HEK293 (cell line): ENCODE measurements around the gene PRKAG2.
"Not testable (repeated sequence)": the region's sequence is repeated elsewhere in the genome, so short reads cannot be mapped to it uniquely, and the experiment has no call there.

Experiments
- CTCF ChIA-PET: fragments of 350-600 bp; formaldehyde crosslinking; extraction: SDS; loops from one replicate; lab custom pipeline; 2021; ENCODE audit warnings: antibody characterized with exemption; lab: Yijun Ruan, JAX
- POLR2A ChIA-PET: fragments of 300-600 bp; formaldehyde crosslinking; extraction: SDS; loops from one replicate; lab custom pipeline; 2020; ENCODE audit warnings: antibody characterized with exemption, inconsistent platforms; lab: Yijun Ruan, JAX
- H3K27ac ChIP-seq: fragments of 200-500 bp; sonication (Bioruptor generic); 2 replicates; pipeline ENCODE4 v1.5.1; 2014; ENCODE audit warnings: low read depth, low read length, control low read depth, inconsistent platforms; ENCODE audit errors: extremely low read depth
- H3K36me3 ChIP-seq, 2 experiments: fragments of 200-500 bp in 1 of 2; sonication (Bioruptor generic) in 1 of 2; 1 replicate in 1 of 2; 2 replicates in 1 of 2; pipeline ENCODE4 v1.5.1; 2014 to 2017; ENCODE audit warnings: inconsistent platforms in 2 of 2, low read length in 2 of 2; ENCODE audit not compliant: control insufficient read depth in 2 of 2, insufficient read depth in 1 of 2
- H3K4me1 ChIP-seq: fragments of 200-500 bp; sonication (Bioruptor generic); 2 replicates; pipeline ENCODE4 v1.5.1; 2014; ENCODE audit warnings: mild to moderate bottlenecking, low read length, inconsistent platforms; ENCODE audit not compliant: control insufficient read depth, insufficient read depth
- H3K4me3 ChIP-seq: 2 replicates; pipeline ENCODE4 v1.5.1; 2011; ENCODE audit warnings: low read depth, mild to moderate bottlenecking, control low read depth, low read length, moderate library complexity
- H3K9me3 ChIP-seq: fragments of 200-500 bp; sonication (Bioruptor generic); 2 replicates; pipeline ENCODE4 v1.5.1; 2014; ENCODE audit warnings: low read depth, low read length, inconsistent platforms; ENCODE audit not compliant: control insufficient read depth, insufficient read depth
- HOXC10 ChIP-seq: sonication (generic); formaldehyde crosslinking; IDR thresholded peaks from 2 replicates; pipeline ENCODE4 v1.8.1; 2023; ENCODE audit warnings: mild to moderate bottlenecking, missing genetic modification reagents
- KLF10 ChIP-seq: fragments of 450-650 bp; IDR thresholded peaks from 2 replicates; pipeline ENCODE4 v1.5.1; 2018; ENCODE audit warnings: missing biosample characterization, mild to moderate bottlenecking, missing genetic modification characterization
- KLF17 ChIP-seq: fragments of 450-650 bp; formaldehyde crosslinking; IDR thresholded peaks from 2 replicates; pipeline ENCODE4 v1.5.1; 2016; ENCODE audit warnings: missing biosample characterization, missing genetic modification characterization
- KLF8 ChIP-seq: fragments of 450-650 bp; formaldehyde crosslinking; IDR thresholded peaks from 2 replicates; pipeline ENCODE4 v1.5.1; 2016; ENCODE audit warnings: missing biosample characterization, missing genetic modification characterization
- MEIS1 ChIP-seq: sonication (generic); formaldehyde crosslinking; IDR thresholded peaks from 2 replicates; pipeline ENCODE4 v1.8.1; 2022; ENCODE audit warnings: missing genetic modification reagents, mild to moderate bottlenecking, borderline replicate concordance
- ZBTB1 ChIP-seq: fragments of 450-650 bp; formaldehyde crosslinking; IDR thresholded peaks from 2 replicates; pipeline ENCODE4 v1.5.1; 2016; ENCODE audit warnings: missing biosample characterization, missing genetic modification characterization
- ZBTB20 ChIP-seq: fragments of 450-650 bp; formaldehyde crosslinking; IDR thresholded peaks from 2 replicates; pipeline ENCODE4 v1.5.1; 2016; ENCODE audit warnings: missing biosample characterization, missing genetic modification characterization
- ZNF155 ChIP-seq: fragments of 450-650 bp; formaldehyde crosslinking; IDR thresholded peaks from 2 replicates; pipeline ENCODE4 v1.5.1; 2016; ENCODE audit warnings: missing biosample characterization, missing genetic modification characterization
- ZNF157 ChIP-seq: fragments of 450-650 bp; formaldehyde crosslinking; IDR thresholded peaks from 2 replicates; pipeline ENCODE4 v1.5.1; 2016; ENCODE audit warnings: missing biosample characterization, missing genetic modification characterization
- ZNF174 ChIP-seq: fragments of 450-650 bp; formaldehyde crosslinking; IDR thresholded peaks from 2 replicates; pipeline ENCODE4 v1.5.0; 2017; ENCODE audit warnings: missing biosample characterization, mild to moderate bottlenecking, missing genetic modification characterization
- ZNF202 ChIP-seq: fragments of 450-650 bp; formaldehyde crosslinking; IDR thresholded peaks from 2 replicates; pipeline ENCODE4 v1.5.1; 2016; ENCODE audit warnings: missing biosample characterization, missing genetic modification characterization, borderline replicate concordance
- ZNF366 ChIP-seq: fragments of 450-650 bp; formaldehyde crosslinking; conservative IDR thresholded peaks from 2 replicates; pipeline ENCODE4 v1.5.1; 2016; ENCODE audit warnings: missing biosample characterization, missing genetic modification characterization
- ZNF514 ChIP-seq: fragments of 450-650 bp; formaldehyde crosslinking; IDR thresholded peaks from 2 replicates; pipeline ENCODE4 v1.5.1; 2016; ENCODE audit warnings: missing biosample characterization, missing genetic modification characterization
- ZNF529 ChIP-seq: fragments of 450-650 bp; formaldehyde crosslinking; IDR thresholded peaks from 2 replicates; pipeline ENCODE4 v1.5.1; 2017; ENCODE audit warnings: missing genetic modification characterization, missing biosample characterization; ENCODE audit not compliant: insufficient replicate concordance
- ZNF654 ChIP-seq: fragments of 450-650 bp; formaldehyde crosslinking; IDR thresholded peaks from 2 replicates; pipeline ENCODE4 v1.5.1; 2016; ENCODE audit warnings: low read depth, missing biosample characterization, missing genetic modification characterization
- TF ChIP-seq, protein P1 (sequence below): fragments of 450-650 bp; formaldehyde crosslinking; IDR thresholded peaks from 2 replicates; pipeline ENCODE4 v1.5.1; 2016; ENCODE audit warnings: missing biosample characterization, missing genetic modification characterization

PRKAG2 gene

DNA sequence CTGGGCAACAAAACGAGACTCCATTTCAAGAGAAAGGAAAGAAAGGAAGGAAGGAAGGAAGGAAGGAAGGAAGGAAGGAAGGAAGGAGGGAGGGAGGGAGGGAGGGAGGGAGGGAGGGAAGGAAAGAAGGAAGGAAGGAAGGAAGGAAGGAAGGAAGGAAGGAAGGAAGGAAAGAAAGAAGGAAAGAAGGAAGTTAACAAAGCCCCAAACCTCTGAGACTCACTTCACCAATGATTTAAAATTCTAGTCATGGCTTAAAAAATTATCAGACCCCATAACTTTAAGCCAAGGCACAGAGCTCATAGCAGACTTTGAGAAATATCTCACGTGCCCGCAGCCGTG is 94.7 kb downstream of the PRKAG2 start:
- H3K27ac ChIP-seq, H3K9me3 ChIP-seq, H3K4me3 ChIP-seq, H3K4me1 ChIP-seq: not testable (repeated sequence)
- CTCF ChIA-PET = interaction anchor here (0.5 to 3.0 kb wide), 40 partner anchors 10 to 1956 kb away, joined by 3 to 37 read pairs (median 3); no protein-coding TSS in a partner anchor
- TF ChIP-seq ZNF366 = peak; percentile 60
- TF ChIP-seq, all 188 proteins: peak for 1; not testable (repeated sequence) for 187
- H3K36me3 ChIP-seq = not testable (repeated sequence)
- POLR2A ChIA-PET = interaction anchor here (1.0 to 1.4 kb wide), 2 partner anchors 55 to 263 kb away, joined by 3 read pairs; partner anchors contain the start of gene RHEB

DNA sequence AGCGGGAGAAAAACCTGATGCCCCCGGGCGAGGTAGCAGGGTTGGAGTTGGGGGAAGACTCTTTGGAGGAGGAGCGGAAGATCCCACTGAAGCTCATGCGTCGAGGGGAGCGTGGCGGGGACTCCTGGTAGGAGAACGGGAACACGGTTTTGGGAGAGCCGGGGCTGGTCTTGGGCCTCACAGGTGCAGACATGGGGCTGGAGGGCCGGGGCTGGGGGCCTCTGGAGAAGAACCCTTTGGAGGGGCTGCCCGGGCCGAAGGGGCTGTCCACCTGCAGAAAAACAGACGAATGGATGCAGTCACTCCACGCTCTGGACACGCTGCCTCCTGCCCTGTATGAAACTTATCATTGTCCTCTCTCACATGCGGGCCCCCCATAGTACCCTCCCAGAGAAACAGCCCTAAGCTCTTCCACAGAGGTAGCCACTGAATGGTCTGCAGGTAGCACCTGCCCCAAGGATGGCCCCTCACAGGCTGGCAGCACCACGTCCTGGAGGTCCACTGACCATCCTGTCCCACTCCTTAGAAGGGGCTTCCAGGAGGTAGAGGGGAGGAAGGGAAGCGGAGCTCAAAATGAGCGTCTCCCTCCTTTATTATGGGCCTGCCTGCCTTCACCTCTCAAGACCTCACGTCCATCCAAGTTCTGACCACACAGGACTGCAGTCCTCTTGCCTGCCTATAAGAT is 95.6 kb downstream of the PRKAG2 start:
- H3K27ac ChIP-seq = no peak overlapping the region
- TF ChIP-seq, protein P1, sequence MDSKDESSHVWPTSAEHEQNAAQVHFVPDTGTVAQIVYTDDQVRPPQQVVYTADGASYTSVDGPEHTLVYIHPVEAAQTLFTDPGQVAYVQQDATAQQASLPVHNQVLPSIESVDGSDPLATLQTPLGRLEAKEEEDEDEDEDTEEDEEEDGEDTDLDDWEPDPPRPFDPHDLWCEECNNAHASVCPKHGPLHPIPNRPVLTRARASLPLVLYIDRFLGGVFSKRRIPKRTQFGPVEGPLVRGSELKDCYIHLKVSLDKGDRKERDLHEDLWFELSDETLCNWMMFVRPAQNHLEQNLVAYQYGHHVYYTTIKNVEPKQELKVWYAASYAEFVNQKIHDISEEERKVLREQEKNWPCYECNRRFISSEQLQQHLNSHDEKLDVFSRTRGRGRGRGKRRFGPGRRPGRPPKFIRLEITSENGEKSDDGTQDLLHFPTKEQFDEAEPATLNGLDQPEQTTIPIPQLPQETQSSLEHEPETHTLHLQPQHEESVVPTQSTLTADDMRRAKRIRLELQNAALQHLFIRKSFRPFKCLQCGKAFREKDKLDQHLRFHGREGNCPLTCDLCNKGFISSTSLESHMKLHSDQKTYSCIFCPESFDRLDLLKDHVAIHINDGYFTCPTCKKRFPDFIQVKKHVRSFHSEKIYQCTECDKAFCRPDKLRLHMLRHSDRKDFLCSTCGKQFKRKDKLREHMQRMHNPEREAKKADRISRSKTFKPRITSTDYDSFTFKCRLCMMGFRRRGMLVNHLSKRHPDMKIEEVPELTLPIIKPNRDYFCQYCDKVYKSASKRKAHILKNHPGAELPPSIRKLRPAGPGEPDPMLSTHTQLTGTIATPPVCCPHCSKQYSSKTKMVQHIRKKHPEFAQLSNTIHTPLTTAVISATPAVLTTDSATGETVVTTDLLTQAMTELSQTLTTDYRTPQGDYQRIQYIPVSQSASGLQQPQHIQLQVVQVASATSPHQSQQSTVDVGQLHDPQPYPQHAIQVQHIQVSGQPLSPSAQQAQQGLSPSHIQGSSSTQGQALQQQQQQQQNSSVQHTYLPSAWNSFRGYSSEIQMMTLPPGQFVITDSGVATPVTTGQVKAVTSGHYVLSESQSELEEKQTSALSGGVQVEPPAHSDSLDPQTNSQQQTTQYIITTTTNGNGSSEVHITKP (tag by site-specific recombination) = 0 out of 2 replicates have a peak, but pooled peaks have one; percentile 8
- TF ChIP-seq ZNF514 (tag by site-specific recombination) = no peak
- CTCF ChIA-PET = interaction anchor here (0.7 to 3.0 kb wide), 11 partner anchors 10 to 466 kb away, joined by 3 to 31 read pairs (median 6); no protein-coding TSS in a partner anchor

DNA sequence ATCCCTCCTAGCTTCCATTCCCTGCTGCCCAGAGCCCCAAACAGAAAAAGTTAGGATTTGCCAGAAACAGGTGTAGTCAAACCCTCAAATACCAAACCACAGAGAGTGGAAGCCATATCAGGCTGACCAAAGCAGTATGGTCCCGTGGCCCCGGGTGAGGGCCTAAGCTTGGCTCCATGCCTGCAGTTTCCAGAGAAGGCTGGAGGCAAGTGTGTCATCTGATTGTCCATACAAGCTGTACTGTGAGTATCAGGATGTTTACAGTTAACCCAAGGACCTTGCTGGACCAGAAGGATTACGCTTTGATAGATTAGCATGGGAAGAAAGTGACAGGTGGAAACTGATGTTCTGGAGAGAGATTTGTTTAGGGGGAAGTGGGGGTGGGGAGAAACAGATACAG is 96.3 kb downstream of the PRKAG2 start:
- ChIA-PET CTCF (no interaction called here), POLR2A (no interaction called here)
- no peak overlapping the region for H3K4me3 ChIP-seq
- H3K4me1 ChIP-seq = no peaks in the 10 kb centered on the region
- H3K36me3 ChIP-seq = peaks cover 0 to 4% of the 10 kb centered on the region in 2 experiments; a peak in 1 of 3 replicates
- no peaks in the 10 kb centered on the region for H3K9me3 ChIP-seq
- TF ChIP-seq ZNF654 (tag by site-specific recombination) (no peak), KLF10 (tag by site-specific recombination) (no peak), ZNF202 (no peak), HOXC10 (no peak), ZNF174 (tag by site-specific recombination) (no peak), MEIS1 (CRISPR knock-in tag) (no peak), ZBTB20 (tag by site-specific recombination) (no peak), ZNF155 (tag by site-specific recombination) (no peak), ZBTB1 (tag by site-specific recombination) (no peak), KLF8 (no peak)
- no peak overlapping the region for H3K27ac ChIP-seq

More for the DNA sequence above, 95.6 kb downstream of the PRKAG2 start:
- POLR2A ChIA-PET = interaction anchor here (1.0 kb wide), 1 partner anchor 262 kb away, joined by 3 read pairs; the partner anchor contains the start of gene RHEB
- Histone ChIP-seq H3K9me3 (no peaks in the 10 kb centered on the region), H3K36me3 (peaks cover 0 to 4% of the 10 kb centered on the region in 2 experiments; a peak in 1 of 3 replicates), H3K4me3 (no peak overlapping the region), H3K4me1 (no peaks in the 10 kb centered on the region)

GRCh38 chr7:151779678-151780077 is 97.2 kb downstream of the PRKAG2 start:
- no peaks in the 10 kb centered on the region for H3K4me1 ChIP-seq
- H3K4me3 ChIP-seq = no peak overlapping the region
- H3K27ac ChIP-seq = no peak overlapping the region
- CTCF ChIA-PET = interaction anchor here (1.1 to 1.5 kb wide), 3 partner anchors 19 to 465 kb away, joined by 3 to 6 read pairs (median 6); no protein-coding TSS in a partner anchor
- POLR2A ChIA-PET = no interaction called here
- H3K36me3 ChIP-seq = peaks cover 0 to 4% of the 10 kb centered on the region in 2 experiments; a peak in 1 of 3 replicates
- H3K9me3 ChIP-seq = no peaks in the 10 kb centered on the region
- TF ChIP-seq ZNF157 = no peak
- TF ChIP-seq, protein P1 (tag by site-specific recombination) = no peak
- no peak for TF ChIP-seq KLF17 (tag by site-specific recombination)
- no peak for TF ChIP-seq ZNF529
